GM06990 (cell line): ENCODE data around the gene COL11A1.
A peak's percentile ranks its signal among the peaks of the same experiment; 100 is the strongest.

Source experiments
- DNase-seq: peaks from one replicate; pipeline ENCODE4 v3.0.0-alpha.2; 2011; ENCODE audit not compliant: insufficient read length; ENCODE audit errors: extremely low read depth
- H3K27me3 ChIP-seq: replicated peaks from 2 replicates; pipeline ENCODE4 v1.6.0; 2011; ENCODE audit warnings: low read length; ENCODE audit not compliant: control insufficient read depth, insufficient read depth
- H3K36me3 ChIP-seq: 2 replicates; pipeline ENCODE4 v1.5.1; 2011; ENCODE audit warnings: low read length; ENCODE audit not compliant: control insufficient read depth, insufficient read depth
- H3K4me3 ChIP-seq: replicated peaks from 2 replicates; pipeline ENCODE4 v1.5.1; 2011; ENCODE audit warnings: low read depth, mild to moderate bottlenecking, control low read depth, low read length
- TF ChIP-seq, protein P1 (sequence below): IDR thresholded peaks from 2 replicates; pipeline ENCODE4 v1.5.1; 2011; ENCODE audit warnings: low read length, control low read depth, mild to moderate bottlenecking, inconsistent platforms; ENCODE audit not compliant: insufficient read depth, poor library complexity, severe bottlenecking

Gene COL11A1

DNA sequence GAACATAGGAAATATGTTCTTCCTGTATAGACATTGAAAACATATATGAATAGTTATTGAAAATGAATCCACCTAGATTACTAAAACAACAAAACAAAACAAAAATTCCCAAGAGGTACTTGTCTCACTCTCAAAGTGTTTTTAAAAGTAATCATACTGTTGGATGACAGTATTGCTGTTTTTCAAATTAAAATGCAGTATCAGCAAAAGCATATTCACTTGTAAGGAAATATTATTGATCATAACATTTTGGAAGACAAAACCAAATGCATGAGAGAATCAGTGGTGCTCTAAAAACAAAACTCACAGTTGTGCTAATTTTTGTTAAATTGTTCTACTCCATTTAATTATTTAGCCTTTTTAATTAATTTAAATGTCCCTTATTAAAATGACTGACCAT lies 131.0 kb downstream of the COL11A1 start:
- TF ChIP-seq, protein P1, sequence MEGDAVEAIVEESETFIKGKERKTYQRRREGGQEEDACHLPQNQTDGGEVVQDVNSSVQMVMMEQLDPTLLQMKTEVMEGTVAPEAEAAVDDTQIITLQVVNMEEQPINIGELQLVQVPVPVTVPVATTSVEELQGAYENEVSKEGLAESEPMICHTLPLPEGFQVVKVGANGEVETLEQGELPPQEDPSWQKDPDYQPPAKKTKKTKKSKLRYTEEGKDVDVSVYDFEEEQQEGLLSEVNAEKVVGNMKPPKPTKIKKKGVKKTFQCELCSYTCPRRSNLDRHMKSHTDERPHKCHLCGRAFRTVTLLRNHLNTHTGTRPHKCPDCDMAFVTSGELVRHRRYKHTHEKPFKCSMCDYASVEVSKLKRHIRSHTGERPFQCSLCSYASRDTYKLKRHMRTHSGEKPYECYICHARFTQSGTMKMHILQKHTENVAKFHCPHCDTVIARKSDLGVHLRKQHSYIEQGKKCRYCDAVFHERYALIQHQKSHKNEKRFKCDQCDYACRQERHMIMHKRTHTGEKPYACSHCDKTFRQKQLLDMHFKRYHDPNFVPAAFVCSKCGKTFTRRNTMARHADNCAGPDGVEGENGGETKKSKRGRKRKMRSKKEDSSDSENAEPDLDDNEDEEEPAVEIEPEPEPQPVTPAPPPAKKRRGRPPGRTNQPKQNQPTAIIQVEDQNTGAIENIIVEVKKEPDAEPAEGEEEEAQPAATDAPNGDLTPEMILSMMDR = no peak
- Histone ChIP-seq H3K4me3 (no peak overlapping the region), H3K36me3 (no peaks in the 10 kb centered on the region), H3K27me3 (no peaks in the 10 kb centered on the region)
- DNase-seq = no peak

DNA sequence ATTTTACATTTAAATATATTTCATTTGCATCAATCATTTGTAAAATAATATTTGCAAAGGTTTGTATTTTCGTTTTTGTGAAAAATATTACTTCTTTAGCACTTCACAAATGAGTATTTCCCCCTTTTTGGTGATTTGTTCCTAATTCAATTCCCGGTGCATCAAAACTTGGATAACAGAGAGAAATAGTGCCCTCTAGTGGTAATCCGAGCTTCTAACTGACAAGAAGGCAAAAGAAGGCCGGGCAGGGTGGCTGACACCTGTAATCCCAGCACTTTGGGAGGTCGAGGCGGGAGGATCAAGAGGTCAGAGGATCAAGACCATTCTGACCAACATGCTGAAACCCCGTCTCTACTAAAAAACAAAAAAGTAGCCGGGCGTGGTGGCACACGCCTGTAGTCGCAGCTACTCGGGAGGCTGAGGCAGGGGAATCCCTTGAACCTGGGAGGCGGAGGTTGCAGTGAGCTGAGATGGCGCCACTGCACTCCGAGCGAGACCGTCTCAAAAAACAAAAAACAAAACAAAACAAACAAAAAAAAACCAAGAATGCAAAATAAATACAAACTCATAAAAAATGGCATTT lies 137.7 kb downstream of the COL11A1 start:
- TF ChIP-seq, protein P1 = peak; percentile 77
- peak; percentile 0 for DNase-seq
- Histone ChIP-seq H3K36me3 (no peaks in the 10 kb centered on the region), H3K4me3 (no peak overlapping the region), H3K27me3 (no peaks in the 10 kb centered on the region)

DNA sequence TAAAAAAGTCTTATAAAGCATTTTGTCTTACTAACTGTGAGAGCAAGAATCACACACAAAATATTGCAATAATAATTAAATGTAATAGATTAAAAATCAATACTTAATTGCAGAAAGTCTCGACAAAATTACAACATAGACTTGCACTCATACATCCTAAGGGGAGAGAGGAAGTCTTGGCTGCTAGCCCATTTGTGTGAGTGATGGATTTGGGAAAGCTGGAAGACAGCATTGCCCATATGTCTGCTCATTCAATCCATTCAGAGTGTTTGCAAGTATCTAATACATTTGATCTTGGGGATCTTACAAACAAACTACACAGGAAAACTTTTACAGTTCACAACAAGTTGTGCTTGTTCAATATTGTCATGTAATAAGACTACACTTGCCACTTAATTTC lies 140.5 kb downstream of the COL11A1 start:
- TF ChIP-seq, protein P1 = no peak
- no peak overlapping the region for H3K4me3 ChIP-seq
- DNase-seq = no peak
- no peaks in the 10 kb centered on the region for H3K36me3 ChIP-seq
- H3K27me3 ChIP-seq = no peaks in the 10 kb centered on the region

DNA sequence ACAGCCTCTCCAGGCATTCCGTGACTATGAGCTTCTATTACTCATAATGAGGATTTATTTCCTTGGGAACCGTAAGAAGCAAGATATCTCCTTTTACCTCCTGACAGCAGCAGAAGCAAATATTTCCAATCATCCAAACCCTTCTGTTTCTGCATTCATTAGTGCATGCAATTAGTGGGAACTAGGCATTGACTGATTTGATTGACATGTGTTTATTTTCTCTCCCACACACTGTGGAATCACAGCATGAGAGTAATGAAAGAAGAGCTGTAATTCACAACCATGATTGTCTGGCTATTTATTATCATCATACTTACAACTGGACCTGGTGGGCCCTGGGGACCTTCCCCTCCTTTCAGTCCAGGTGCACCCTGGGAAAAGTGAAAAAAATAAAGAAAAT lies 146.8 kb downstream of the COL11A1 start:
- H3K36me3 ChIP-seq = no peaks in the 10 kb centered on the region
- no peak for DNase-seq
- H3K4me3 ChIP-seq = no peak overlapping the region
- TF ChIP-seq, protein P1 = no peak
- no peaks in the 10 kb centered on the region for H3K27me3 ChIP-seq

DNA sequence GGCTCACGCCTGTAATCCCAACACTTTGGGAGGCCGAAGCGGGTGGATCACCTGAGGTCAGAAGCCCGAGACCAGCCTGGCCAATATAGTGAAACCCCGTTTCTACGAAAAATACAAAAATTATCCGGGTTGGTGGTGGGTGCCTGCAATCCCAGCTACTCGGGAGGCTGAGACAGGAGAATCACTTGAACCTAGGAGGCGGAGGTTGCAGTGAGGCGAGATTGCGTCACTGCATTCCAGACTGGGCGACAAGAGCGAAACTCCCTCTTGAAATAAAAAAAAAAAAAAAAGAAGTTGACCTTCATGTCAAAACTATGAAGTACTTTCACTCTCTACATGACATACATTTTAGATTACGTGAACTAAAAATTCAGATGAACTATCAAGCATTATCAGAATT lies 153.7 kb downstream of the COL11A1 start:
- Histone ChIP-seq H3K27me3 (no peaks in the 10 kb centered on the region), H3K4me3 (no peak overlapping the region), H3K36me3 (no peaks in the 10 kb centered on the region)
- DNase-seq = no peak
- TF ChIP-seq, protein P1 = no peak

DNA sequence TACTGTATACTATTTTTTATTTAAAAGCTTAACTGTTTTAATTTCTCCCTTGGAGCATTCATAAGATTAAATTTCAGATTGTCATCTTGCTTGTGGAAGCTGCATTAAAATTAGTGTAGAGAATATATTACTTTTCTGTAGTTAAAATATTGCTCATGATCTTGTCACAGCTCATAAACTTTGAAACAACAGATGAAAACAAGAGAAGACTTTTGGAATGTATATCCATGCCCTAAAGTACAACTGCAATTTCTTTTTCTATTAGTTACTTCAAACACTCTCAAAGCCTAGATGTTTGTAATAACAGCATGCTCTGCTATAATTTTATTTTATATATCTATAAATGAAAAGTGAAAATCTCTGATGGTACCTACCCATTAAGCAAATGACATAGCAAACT lies 155.9 kb downstream of the COL11A1 start:
- DNase-seq = no peak
- Histone ChIP-seq H3K4me3 (no peak overlapping the region), H3K36me3 (no peaks in the 10 kb centered on the region), H3K27me3 (no peaks in the 10 kb centered on the region)
- TF ChIP-seq, protein P1 = no peak
